ENCODE data around the gene C11orf58.

C11orf58 gene

DNA sequence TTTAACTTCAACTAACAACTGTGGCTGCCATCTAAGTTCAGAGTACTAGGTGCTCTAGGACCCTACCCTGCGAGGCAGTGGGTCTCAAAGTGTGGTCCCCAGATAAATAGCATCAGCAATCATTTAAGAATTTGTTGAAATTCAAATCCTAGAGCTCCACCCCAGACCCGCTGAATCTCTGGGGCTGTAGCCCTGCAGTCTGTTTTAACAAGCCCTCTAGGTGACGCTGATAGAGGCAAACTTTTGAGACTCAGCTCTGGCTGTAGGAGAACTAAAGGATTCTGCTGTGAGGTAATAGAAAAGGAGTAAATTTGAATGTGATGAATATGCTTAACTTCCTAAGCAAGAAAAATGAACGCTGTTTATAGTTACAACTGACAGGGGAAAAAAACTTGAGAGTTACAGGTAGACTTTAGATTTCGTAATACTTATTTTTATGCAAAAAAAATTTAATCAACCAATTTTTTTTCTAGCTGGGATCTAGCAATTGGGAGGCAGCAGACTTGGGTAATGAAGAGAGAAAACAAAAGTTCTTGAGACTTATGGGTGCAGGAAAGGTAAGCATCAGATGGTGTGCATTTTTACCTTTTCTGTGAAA, 5.8 kb downstream of the C11orf58 start:
- Histone ChIP-seq H3K4me1 (ENCODE audit: low read length) (peaks cover 11% of the 10 kb centered on the region; the same call in 1 of the 2 replicates), H3K9me3 (replicated peaks; ENCODE audit: insufficient read depth, low read length) (no peaks in the 10 kb centered on the region), H4K20me1 (ENCODE audit: insufficient read depth, low read length) (peaks cover 7% of the 10 kb centered on the region; the same call in 1 of the 2 replicates), H3K79me2 (ENCODE audit: low read length) (peaks cover 84% of the 10 kb centered on the region), H3K9me2 (replicated peaks; ENCODE audit: insufficient read depth, low read length) (no peaks in the 10 kb centered on the region), H3K27me3 (replicated peaks; ENCODE audit: insufficient read depth, low read length) (no peaks in the 10 kb centered on the region), H3K9ac (ENCODE audit: low read length) (no peak overlapping the region), H3K4me2 (ENCODE audit: low read depth, low read length) (no peak overlapping the region), H3K36me3 (replicated peaks; ENCODE audit: insufficient read depth, low read length) (peaks cover 6% of the 10 kb centered on the region; the same call in 1 of the 2 replicates), H2AFZ (ENCODE audit: low read length) (no peak overlapping the region), H3K4me3 (ENCODE audit: low read length) (no peak overlapping the region), H3F3A (ENCODE audit: insufficient read depth, low read length) (no peaks in the 10 kb centered on the region), H3K27ac (ENCODE audit: low read length) (no peak overlapping the region)
- no peak for DNase-seq
- TF ChIP-seq, protein P1, sequence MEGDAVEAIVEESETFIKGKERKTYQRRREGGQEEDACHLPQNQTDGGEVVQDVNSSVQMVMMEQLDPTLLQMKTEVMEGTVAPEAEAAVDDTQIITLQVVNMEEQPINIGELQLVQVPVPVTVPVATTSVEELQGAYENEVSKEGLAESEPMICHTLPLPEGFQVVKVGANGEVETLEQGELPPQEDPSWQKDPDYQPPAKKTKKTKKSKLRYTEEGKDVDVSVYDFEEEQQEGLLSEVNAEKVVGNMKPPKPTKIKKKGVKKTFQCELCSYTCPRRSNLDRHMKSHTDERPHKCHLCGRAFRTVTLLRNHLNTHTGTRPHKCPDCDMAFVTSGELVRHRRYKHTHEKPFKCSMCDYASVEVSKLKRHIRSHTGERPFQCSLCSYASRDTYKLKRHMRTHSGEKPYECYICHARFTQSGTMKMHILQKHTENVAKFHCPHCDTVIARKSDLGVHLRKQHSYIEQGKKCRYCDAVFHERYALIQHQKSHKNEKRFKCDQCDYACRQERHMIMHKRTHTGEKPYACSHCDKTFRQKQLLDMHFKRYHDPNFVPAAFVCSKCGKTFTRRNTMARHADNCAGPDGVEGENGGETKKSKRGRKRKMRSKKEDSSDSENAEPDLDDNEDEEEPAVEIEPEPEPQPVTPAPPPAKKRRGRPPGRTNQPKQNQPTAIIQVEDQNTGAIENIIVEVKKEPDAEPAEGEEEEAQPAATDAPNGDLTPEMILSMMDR (IDR thresholded peaks at IDR 0.05; ENCODE audit: low read length): no peak
- TF ChIP-seq EZH2phosphoT487 (IDR thresholded peaks at IDR 0.05; ENCODE audit: low read length) (no peak), EZH2 (optimal IDR thresholded peaks at IDR 0.05; ENCODE audit: low read depth, low read length) (no peak)

DNA sequence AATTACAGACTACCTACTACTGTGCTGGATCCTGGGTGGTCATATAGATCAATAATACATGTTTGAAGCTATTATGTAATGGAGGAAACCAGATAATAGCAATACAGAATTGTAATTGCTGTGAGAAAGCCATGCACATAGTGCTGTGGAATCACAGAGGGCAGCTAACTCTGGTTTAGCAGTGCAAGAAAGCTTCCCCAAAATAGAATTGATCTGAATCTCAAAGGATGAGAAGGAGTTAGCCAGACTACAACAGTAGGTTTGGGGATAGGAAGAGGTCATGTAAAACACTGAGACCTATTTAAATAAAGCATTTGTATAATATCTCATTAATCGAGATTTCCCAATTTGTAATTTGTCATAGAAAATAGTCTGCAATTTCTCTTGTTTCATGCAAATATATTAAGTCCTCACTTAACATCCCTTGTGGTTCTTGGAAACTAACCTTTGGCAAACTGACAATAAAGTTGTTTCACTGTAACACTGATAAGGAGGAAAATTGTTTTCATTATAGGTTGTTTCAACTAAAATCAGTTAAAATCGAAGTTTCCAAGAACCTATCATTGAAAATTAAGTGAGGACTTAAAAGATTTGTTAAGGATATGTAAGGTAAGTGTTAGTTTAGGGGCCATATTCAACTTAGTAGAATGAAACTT, 7.6 kb downstream of the C11orf58 start:
- Histone ChIP-seq H4K20me1 (ENCODE audit: insufficient read depth, low read length) (peaks cover 7% of the 10 kb centered on the region; the same call in 1 of the 2 replicates), H3K27ac (ENCODE audit: low read length) (no peak overlapping the region), H3K4me1 (ENCODE audit: low read length) (no peaks in the 10 kb centered on the region), H3K4me2 (ENCODE audit: low read depth, low read length) (no peak overlapping the region), H3K9ac (ENCODE audit: low read length) (no peak overlapping the region), H3K27me3 (replicated peaks; ENCODE audit: insufficient read depth, low read length) (no peaks in the 10 kb centered on the region), H3K36me3 (replicated peaks; ENCODE audit: insufficient read depth, low read length) (peaks cover 13% of the 10 kb centered on the region; the same call in 1 of the 2 replicates), H3K9me2 (replicated peaks; ENCODE audit: insufficient read depth, low read length) (no peaks in the 10 kb centered on the region), H3F3A (ENCODE audit: insufficient read depth, low read length) (no peaks in the 10 kb centered on the region), H3K9me3 (replicated peaks; ENCODE audit: insufficient read depth, low read length) (no peaks in the 10 kb centered on the region), H3K79me2 (ENCODE audit: low read length) (peaks cover 66% of the 10 kb centered on the region), H3K4me3 (ENCODE audit: low read length) (no peak overlapping the region), H2AFZ (ENCODE audit: low read length) (no peak overlapping the region)
- DNase-seq: no peak
- TF ChIP-seq EZH2 (optimal IDR thresholded peaks at IDR 0.05; ENCODE audit: low read depth, low read length) (no peak), EZH2phosphoT487 (IDR thresholded peaks at IDR 0.05; ENCODE audit: low read length) (no peak)
- TF ChIP-seq, protein P1 (IDR thresholded peaks at IDR 0.05; ENCODE audit: low read length): no peak

DNA sequence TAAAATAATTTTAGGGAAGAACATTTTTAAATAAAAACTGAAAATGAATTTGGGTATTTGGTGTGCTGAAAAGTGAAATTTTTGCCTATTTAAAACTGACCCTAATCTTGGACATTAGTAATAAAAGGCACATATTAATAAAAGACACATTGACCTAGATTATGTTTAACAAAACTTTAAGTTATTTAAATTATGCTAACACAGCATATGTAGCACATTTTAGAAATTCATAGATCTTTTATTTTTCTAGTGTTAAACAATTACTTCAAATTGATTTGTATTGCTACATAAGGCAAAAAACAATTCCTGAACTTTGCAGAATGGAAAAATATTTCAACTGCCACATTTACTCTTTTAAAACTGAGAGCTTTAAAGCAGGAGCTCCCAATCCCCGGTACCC, 10.6 kb downstream of the C11orf58 start:
- Histone ChIP-seq H3K27me3 (replicated peaks; ENCODE audit: insufficient read depth, low read length) (no peaks in the 10 kb centered on the region), H3K4me1 (ENCODE audit: low read length) (no peaks in the 10 kb centered on the region), H3K4me2 (ENCODE audit: low read depth, low read length) (no peak overlapping the region), H3F3A (ENCODE audit: insufficient read depth, low read length) (no peaks in the 10 kb centered on the region), H3K36me3 (replicated peaks; ENCODE audit: insufficient read depth, low read length) (peaks cover 16% of the 10 kb centered on the region), H3K27ac (ENCODE audit: low read length) (no peak overlapping the region), H3K9me3 (replicated peaks; ENCODE audit: insufficient read depth, low read length) (no peaks in the 10 kb centered on the region), H3K9ac (ENCODE audit: low read length) (no peak overlapping the region), H3K9me2 (replicated peaks; ENCODE audit: insufficient read depth, low read length) (no peaks in the 10 kb centered on the region), H3K79me2 (ENCODE audit: low read length) (peaks cover 37% of the 10 kb centered on the region), H2AFZ (ENCODE audit: low read length) (no peak overlapping the region), H4K20me1 (ENCODE audit: insufficient read depth, low read length) (peaks cover 6% of the 10 kb centered on the region; the same call in 1 of the 2 replicates), H3K4me3 (ENCODE audit: low read length) (no peak overlapping the region)
- no peak for DNase-seq
- TF ChIP-seq EZH2phosphoT487 (IDR thresholded peaks at IDR 0.05; ENCODE audit: low read length): no peak
- no peak for TF ChIP-seq EZH2 (optimal IDR thresholded peaks at IDR 0.05; ENCODE audit: low read depth, low read length)
- TF ChIP-seq, protein P1 (IDR thresholded peaks at IDR 0.05; ENCODE audit: low read length): no peak
